HEK293 (cell line): Measurements from ENCODE around the gene PRKCZ.
A peak's percentile ranks its signal among the peaks of the same experiment; 100 is the strongest.

Experiments
- IKZF3 ChIP-seq: fragments of 450-650 bp; IDR thresholded peaks from 2 replicates; pipeline ENCODE4 v1.5.0; 2018; ENCODE audit warnings: missing biosample characterization, mild to moderate bottlenecking, missing genetic modification characterization, moderate library complexity
- KLF1 ChIP-seq: fragments of 450-650 bp; formaldehyde crosslinking; IDR thresholded peaks from 2 replicates; pipeline ENCODE4 v1.5.1; 2016; ENCODE audit warnings: missing biosample characterization, missing genetic modification characterization
- KLF10 ChIP-seq: fragments of 450-650 bp; IDR thresholded peaks from 2 replicates; pipeline ENCODE4 v1.5.1; 2018; ENCODE audit warnings: missing biosample characterization, mild to moderate bottlenecking, missing genetic modification characterization
- KLF16 ChIP-seq: fragments of 450-650 bp; formaldehyde crosslinking; IDR thresholded peaks from 2 replicates; pipeline ENCODE4 v1.5.1; 2017; ENCODE audit warnings: missing biosample characterization, missing genetic modification characterization
- KLF8 ChIP-seq: fragments of 450-650 bp; formaldehyde crosslinking; IDR thresholded peaks from 2 replicates; pipeline ENCODE4 v1.5.1; 2016; ENCODE audit warnings: missing biosample characterization, missing genetic modification characterization
- SALL2 ChIP-seq: fragments of 450-650 bp; formaldehyde crosslinking; IDR thresholded peaks from 2 replicates; pipeline ENCODE4 v1.5.0; 2017; ENCODE audit warnings: missing biosample characterization, mild to moderate bottlenecking, missing genetic modification characterization, borderline replicate concordance
- SP2 ChIP-seq: fragments of 450-650 bp; formaldehyde crosslinking; IDR thresholded peaks from 2 replicates; pipeline ENCODE4 v1.5.1; 2016; ENCODE audit warnings: missing biosample characterization, missing genetic modification characterization
- WT1 ChIP-seq: fragments of 450-650 bp; formaldehyde crosslinking; IDR thresholded peaks from 2 replicates; pipeline ENCODE4 v1.5.1; 2016; ENCODE audit warnings: missing biosample characterization, missing genetic modification characterization
- ZBTB17 ChIP-seq: fragments of 450-650 bp; formaldehyde crosslinking; IDR thresholded peaks from 2 replicates; pipeline ENCODE4 v1.5.1; 2016; ENCODE audit warnings: missing biosample characterization, missing genetic modification characterization
- ZBTB48 ChIP-seq: fragments of 450-650 bp; formaldehyde crosslinking; IDR thresholded peaks from 2 replicates; pipeline ENCODE4 v1.5.1; 2016; ENCODE audit warnings: missing biosample characterization, missing genetic modification characterization
- ZBTB8A ChIP-seq: fragments of 450-650 bp; formaldehyde crosslinking; IDR thresholded peaks from 2 replicates; pipeline ENCODE4 v1.5.1; 2016; ENCODE audit warnings: missing biosample characterization, missing genetic modification characterization
- ZNF121 ChIP-seq: fragments of 450-650 bp; formaldehyde crosslinking; IDR thresholded peaks from 2 replicates; pipeline ENCODE4 v1.5.1; 2016; ENCODE audit warnings: missing biosample characterization, missing genetic modification characterization
- ZNF211 ChIP-seq: fragments of 450-650 bp; formaldehyde crosslinking; IDR thresholded peaks from 2 replicates; pipeline ENCODE4 v1.5.1; 2016; ENCODE audit warnings: low read depth, missing biosample characterization, missing genetic modification characterization
- ZNF341 ChIP-seq: fragments of 450-650 bp; formaldehyde crosslinking; IDR thresholded peaks from 2 replicates; pipeline ENCODE4; 2016; ENCODE audit warnings: low read depth, missing biosample characterization, missing genetic modification characterization
- ZNF423 ChIP-seq: fragments of 450-650 bp; formaldehyde crosslinking; IDR thresholded peaks from 2 replicates; pipeline ENCODE4 v1.5.1; 2016; ENCODE audit warnings: missing biosample characterization, missing genetic modification characterization
- ZNF501 ChIP-seq: fragments of 450-650 bp; formaldehyde crosslinking; IDR thresholded peaks from 2 replicates; pipeline ENCODE4 v1.5.1; 2016; ENCODE audit warnings: missing biosample characterization, missing genetic modification characterization
- ZNF549 ChIP-seq: fragments of 450-650 bp; IDR thresholded peaks from 2 replicates; pipeline ENCODE4 v1.5.1; 2018; ENCODE audit warnings: missing biosample characterization, missing genetic modification characterization, mild to moderate bottlenecking, inconsistent platforms, moderate library complexity
- ZNF561 ChIP-seq: fragments of 450-650 bp; IDR thresholded peaks from 2 replicates; pipeline ENCODE4 v1.5.1; 2018; ENCODE audit warnings: missing biosample characterization, missing genetic modification characterization, borderline replicate concordance
- ZNF621 ChIP-seq: fragments of 450-650 bp; formaldehyde crosslinking; IDR thresholded peaks from 2 replicates; pipeline ENCODE4 v1.5.1; 2017; ENCODE audit warnings: missing biosample characterization, missing genetic modification characterization
- ZNF623 ChIP-seq: fragments of 450-650 bp; formaldehyde crosslinking; IDR thresholded peaks from 2 replicates; pipeline ENCODE4 v1.5.1; 2016; ENCODE audit warnings: missing biosample characterization, missing genetic modification characterization
- ZNF747 ChIP-seq: fragments of 450-650 bp; formaldehyde crosslinking; IDR thresholded peaks from 2 replicates; pipeline ENCODE4 v1.5.1; 2016; ENCODE audit warnings: missing biosample characterization, missing genetic modification characterization
- ZXDB ChIP-seq: fragments of 450-650 bp; formaldehyde crosslinking; IDR thresholded peaks from 2 replicates; pipeline ENCODE4 v1.5.1; 2016; ENCODE audit warnings: missing biosample characterization, missing genetic modification characterization
- TF ChIP-seq, protein P1 (sequence below): fragments of 450-650 bp; formaldehyde crosslinking; IDR thresholded peaks from 2 replicates; pipeline ENCODE4 v1.5.1; 2016; ENCODE audit warnings: missing biosample characterization, missing genetic modification characterization, low read depth
- TF ChIP-seq, protein P2 (sequence below): fragments of 450-650 bp; formaldehyde crosslinking; IDR thresholded peaks from 2 replicates; pipeline ENCODE4 v1.5.1; 2016; ENCODE audit warnings: missing biosample characterization, missing genetic modification characterization
- TF ChIP-seq, protein P3 (sequence below): fragments of 450-650 bp; formaldehyde crosslinking; IDR thresholded peaks from 2 replicates; pipeline ENCODE4 v1.5.1; 2016; ENCODE audit warnings: missing biosample characterization, missing genetic modification characterization
- TF ChIP-seq, protein P4 (sequence below): fragments of 450-650 bp; IDR thresholded peaks from 2 replicates; pipeline ENCODE4 v1.5.1; 2018; ENCODE audit warnings: missing biosample characterization, missing genetic modification characterization
- TF ChIP-seq, protein P5 (sequence below): fragments of 450-650 bp; formaldehyde crosslinking; IDR thresholded peaks from 2 replicates; pipeline ENCODE4 v1.5.1; 2016; ENCODE audit warnings: missing biosample characterization, missing genetic modification characterization
- TF ChIP-seq, protein P6 (sequence below): fragments of 450-650 bp; formaldehyde crosslinking; IDR thresholded peaks from 2 replicates; pipeline ENCODE4 v1.5.1; 2016; ENCODE audit warnings: missing biosample characterization, missing genetic modification characterization

PRKCZ gene

DNA sequence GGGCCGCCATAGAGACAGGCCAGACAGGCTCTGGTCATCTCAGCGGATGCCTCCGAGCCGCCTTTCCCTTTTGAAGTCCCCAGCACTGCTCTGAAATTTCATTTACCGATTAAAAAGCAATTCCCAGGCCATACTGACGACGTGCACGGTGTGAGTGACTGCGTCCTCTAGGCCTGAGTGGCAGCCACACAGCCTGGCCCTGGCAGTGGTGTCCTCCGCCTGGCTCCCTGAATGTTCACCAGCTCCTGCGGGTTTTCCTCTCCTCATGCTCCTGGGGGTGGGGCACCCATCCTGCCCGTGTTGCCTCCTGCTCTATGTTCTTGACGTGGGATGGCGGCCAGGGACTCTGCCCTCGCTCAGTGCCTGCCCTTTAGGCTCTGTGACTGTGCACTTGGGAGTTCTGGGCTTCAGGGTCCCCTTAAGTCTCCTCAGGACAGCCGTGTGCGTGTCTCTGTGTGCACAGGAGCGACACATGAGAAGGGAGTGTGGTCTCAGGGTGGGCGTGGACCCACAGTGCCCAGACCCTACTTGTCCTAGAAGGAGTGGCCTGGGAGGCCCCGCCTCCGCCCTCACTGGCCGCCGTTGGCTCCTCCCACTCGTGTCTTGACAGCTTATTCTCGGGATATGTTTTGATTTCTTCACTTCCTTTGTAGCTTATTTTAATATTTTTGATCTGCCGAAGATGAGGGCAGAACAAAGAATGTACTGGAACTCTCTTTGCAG is 181.5 kb downstream of the PRKCZ start (continued):
- peak; percentile 80 for TF ChIP-seq SP2 (tag by site-specific recombination)
- no peak for TF ChIP-seq ZNF623
- TF ChIP-seq, protein P1, sequence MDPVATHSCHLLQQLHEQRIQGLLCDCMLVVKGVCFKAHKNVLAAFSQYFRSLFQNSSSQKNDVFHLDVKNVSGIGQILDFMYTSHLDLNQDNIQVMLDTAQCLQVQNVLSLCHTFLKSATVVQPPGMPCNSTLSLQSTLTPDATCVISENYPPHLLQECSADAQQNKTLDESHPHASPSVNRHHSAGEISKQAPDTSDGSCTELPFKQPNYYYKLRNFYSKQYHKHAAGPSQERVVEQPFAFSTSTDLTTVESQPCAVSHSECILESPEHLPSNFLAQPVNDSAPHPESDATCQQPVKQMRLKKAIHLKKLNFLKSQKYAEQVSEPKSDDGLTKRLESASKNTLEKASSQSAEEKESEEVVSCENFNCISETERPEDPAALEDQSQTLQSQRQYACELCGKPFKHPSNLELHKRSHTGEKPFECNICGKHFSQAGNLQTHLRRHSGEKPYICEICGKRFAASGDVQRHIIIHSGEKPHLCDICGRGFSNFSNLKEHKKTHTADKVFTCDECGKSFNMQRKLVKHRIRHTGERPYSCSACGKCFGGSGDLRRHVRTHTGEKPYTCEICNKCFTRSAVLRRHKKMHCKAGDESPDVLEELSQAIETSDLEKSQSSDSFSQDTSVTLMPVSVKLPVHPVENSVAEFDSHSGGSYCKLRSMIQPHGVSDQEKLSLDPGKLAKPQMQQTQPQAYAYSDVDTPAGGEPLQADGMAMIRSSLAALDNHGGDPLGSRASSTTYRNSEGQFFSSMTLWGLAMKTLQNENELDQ (tag by site-specific recombination), result no peak
- TF ChIP-seq, protein P2, sequence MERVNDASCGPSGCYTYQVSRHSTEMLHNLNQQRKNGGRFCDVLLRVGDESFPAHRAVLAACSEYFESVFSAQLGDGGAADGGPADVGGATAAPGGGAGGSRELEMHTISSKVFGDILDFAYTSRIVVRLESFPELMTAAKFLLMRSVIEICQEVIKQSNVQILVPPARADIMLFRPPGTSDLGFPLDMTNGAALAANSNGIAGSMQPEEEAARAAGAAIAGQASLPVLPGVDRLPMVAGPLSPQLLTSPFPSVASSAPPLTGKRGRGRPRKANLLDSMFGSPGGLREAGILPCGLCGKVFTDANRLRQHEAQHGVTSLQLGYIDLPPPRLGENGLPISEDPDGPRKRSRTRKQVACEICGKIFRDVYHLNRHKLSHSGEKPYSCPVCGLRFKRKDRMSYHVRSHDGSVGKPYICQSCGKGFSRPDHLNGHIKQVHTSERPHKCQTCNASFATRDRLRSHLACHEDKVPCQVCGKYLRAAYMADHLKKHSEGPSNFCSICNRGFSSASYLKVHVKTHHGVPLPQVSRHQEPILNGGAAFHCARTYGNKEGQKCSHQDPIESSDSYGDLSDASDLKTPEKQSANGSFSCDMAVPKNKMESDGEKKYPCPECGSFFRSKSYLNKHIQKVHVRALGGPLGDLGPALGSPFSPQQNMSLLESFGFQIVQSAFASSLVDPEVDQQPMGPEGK (tag by site-specific recombination), result peak; percentile 34
- peak; percentile 87 for TF ChIP-seq KLF1 (tag by site-specific recombination)
- no peak for TF ChIP-seq ZNF747 (tag by site-specific recombination)
- TF ChIP-seq ZBTB8A (tag by site-specific recombination), result peak; percentile 12; the same call in 1 of the 2 replicates
- peak; percentile 48 for TF ChIP-seq WT1 (tag by site-specific recombination)
- no peak; the same call in none of the 2 replicates for TF ChIP-seq KLF8 (tag by site-specific recombination)
- no peak for TF ChIP-seq ZNF341 (tag by site-specific recombination)
- 0 out of 2 replicates have a peak, but pooled peaks have one; percentile 43 for TF ChIP-seq ZNF423 (tag by site-specific recombination)
- peak; percentile 77 for TF ChIP-seq KLF16 (tag by site-specific recombination)
- TF ChIP-seq ZNF501 (tag by site-specific recombination), result 0 out of 2 replicates have a peak, but pooled peaks have one; percentile 16
- TF ChIP-seq, protein P3, sequence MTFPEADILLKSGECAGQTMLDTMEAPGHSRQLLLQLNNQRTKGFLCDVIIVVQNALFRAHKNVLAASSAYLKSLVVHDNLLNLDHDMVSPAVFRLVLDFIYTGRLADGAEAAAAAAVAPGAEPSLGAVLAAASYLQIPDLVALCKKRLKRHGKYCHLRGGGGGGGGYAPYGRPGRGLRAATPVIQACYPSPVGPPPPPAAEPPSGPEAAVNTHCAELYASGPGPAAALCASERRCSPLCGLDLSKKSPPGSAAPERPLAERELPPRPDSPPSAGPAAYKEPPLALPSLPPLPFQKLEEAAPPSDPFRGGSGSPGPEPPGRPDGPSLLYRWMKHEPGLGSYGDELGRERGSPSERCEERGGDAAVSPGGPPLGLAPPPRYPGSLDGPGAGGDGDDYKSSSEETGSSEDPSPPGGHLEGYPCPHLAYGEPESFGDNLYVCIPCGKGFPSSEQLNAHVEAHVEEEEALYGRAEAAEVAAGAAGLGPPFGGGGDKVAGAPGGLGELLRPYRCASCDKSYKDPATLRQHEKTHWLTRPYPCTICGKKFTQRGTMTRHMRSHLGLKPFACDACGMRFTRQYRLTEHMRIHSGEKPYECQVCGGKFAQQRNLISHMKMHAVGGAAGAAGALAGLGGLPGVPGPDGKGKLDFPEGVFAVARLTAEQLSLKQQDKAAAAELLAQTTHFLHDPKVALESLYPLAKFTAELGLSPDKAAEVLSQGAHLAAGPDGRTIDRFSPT (tag by site-specific recombination), result peak; percentile 61; the same call in 1 of the 2 replicates
- peak; percentile 84 for TF ChIP-seq ZBTB17 (tag by site-specific recombination)
- TF ChIP-seq SALL2 (tag by site-specific recombination), result no peak
- TF ChIP-seq KLF10 (tag by site-specific recombination), result peak; percentile 75
- TF ChIP-seq, protein P4, sequence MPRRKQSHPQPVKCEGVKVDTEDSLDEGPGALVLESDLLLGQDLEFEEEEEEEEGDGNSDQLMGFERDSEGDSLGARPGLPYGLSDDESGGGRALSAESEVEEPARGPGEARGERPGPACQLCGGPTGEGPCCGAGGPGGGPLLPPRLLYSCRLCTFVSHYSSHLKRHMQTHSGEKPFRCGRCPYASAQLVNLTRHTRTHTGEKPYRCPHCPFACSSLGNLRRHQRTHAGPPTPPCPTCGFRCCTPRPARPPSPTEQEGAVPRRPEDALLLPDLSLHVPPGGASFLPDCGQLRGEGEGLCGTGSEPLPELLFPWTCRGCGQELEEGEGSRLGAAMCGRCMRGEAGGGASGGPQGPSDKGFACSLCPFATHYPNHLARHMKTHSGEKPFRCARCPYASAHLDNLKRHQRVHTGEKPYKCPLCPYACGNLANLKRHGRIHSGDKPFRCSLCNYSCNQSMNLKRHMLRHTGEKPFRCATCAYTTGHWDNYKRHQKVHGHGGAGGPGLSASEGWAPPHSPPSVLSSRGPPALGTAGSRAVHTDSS (tag by site-specific recombination), result no peak
- TF ChIP-seq, protein P5, sequence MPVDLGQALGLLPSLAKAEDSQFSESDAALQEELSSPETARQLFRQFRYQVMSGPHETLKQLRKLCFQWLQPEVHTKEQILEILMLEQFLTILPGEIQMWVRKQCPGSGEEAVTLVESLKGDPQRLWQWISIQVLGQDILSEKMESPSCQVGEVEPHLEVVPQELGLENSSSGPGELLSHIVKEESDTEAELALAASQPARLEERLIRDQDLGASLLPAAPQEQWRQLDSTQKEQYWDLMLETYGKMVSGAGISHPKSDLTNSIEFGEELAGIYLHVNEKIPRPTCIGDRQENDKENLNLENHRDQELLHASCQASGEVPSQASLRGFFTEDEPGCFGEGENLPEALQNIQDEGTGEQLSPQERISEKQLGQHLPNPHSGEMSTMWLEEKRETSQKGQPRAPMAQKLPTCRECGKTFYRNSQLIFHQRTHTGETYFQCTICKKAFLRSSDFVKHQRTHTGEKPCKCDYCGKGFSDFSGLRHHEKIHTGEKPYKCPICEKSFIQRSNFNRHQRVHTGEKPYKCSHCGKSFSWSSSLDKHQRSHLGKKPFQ, result 0 out of 2 replicates have a peak, but pooled peaks have one; percentile 29
- no peak for TF ChIP-seq ZNF211 (tag by site-specific recombination)
- TF ChIP-seq ZNF121 (tag by site-specific recombination), result peak; percentile 93
- TF ChIP-seq, protein P6, sequence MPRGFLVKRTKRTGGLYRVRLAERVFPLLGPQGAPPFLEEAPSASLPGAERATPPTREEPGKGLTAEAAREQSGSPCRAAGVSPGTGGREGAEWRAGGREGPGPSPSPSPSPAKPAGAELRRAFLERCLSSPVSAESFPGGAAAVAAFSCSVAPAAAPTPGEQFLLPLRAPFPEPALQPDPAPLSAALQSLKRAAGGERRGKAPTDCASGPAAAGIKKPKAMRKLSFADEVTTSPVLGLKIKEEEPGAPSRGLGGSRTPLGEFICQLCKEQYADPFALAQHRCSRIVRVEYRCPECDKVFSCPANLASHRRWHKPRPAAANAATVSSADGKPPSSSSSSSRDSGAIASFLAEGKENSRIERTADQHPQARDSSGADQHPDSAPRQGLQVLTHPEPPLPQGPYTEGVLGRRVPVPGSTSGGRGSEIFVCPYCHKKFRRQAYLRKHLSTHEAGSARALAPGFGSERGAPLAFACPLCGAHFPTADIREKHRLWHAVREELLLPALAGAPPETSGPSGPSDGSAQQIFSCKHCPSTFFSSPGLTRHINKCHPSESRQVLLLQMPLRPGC (tag by site-specific recombination), result no peak
- peak; percentile 75 for TF ChIP-seq ZBTB48
- TF ChIP-seq ZNF621 (tag by site-specific recombination), result no peak
- TF ChIP-seq IKZF3 (tag by site-specific recombination), result peak; percentile 79
- peak; percentile 59; the same call in 1 of the 2 replicates for TF ChIP-seq ZNF561 (tag by site-specific recombination)
- TF ChIP-seq ZXDB (tag by site-specific recombination), result peak; percentile 48; the same call in 1 of the 2 replicates
- TF ChIP-seq ZNF549, result no peak
- TF ChIP-seq, all 188 proteins: peak for 27
